H9 (cell line): ENCODE data around the gene RPUSD3. TPM values are rescaled to one million over a fixed set of nuclear protein-coding genes. Genes with fewer than 3 reads are reported as not detected.

Experiments
- DNase-seq: peaks from one replicate; pipeline ENCODE4 v3.0.0-alpha.2; 2017
- H2AFZ ChIP-seq: one replicate; pipeline ENCODE4 v1.6.1; 2013; ENCODE audit warnings: mild to moderate bottlenecking, low read length, control low read depth, moderate library complexity
- H2AK5ac ChIP-seq: 2 replicates; pipeline ENCODE4 v1.6.1; 2013; ENCODE audit warnings: low read length, control low read depth, mixed read lengths; ENCODE audit not compliant: insufficient read length
- H2BK120ac ChIP-seq: one replicate; pipeline ENCODE4 v1.6.1; 2013; ENCODE audit warnings: low read depth, mild to moderate bottlenecking, low read length, control low read depth, inconsistent platforms; ENCODE audit not compliant: poor library complexity, severe bottlenecking
- H2BK12ac ChIP-seq: 2 replicates; pipeline ENCODE4 v1.6.1; 2013; ENCODE audit warnings: low read length, control low read depth, mixed read lengths, low read depth; ENCODE audit not compliant: insufficient read length
- H2BK15ac ChIP-seq: 2 replicates; pipeline ENCODE4 v1.6.1; 2013; ENCODE audit warnings: low read depth, low read length, control low read depth
- H2BK20ac ChIP-seq: one replicate; pipeline ENCODE4 v1.6.1; 2013; ENCODE audit warnings: low read depth, mild to moderate bottlenecking, low read length, control low read depth, inconsistent platforms; ENCODE audit not compliant: poor library complexity, severe bottlenecking
- H2BK5ac ChIP-seq: 2 replicates; pipeline ENCODE4 v1.6.1; 2013; ENCODE audit warnings: low read length, control low read depth, mixed read lengths; ENCODE audit not compliant: insufficient read length
- H3K14ac ChIP-seq: 2 replicates; pipeline ENCODE4 v1.6.1; 2013; ENCODE audit warnings: low read length, control low read depth; ENCODE audit not compliant: insufficient read depth
- H3K18ac ChIP-seq: 2 replicates; pipeline ENCODE4 v1.6.1; 2013; ENCODE audit warnings: low read depth, mild to moderate bottlenecking, mixed read lengths, low read length, control low read depth; ENCODE audit not compliant: insufficient read length
- H3K23ac ChIP-seq: 2 replicates; pipeline ENCODE4 v1.6.1; 2013; ENCODE audit warnings: low read length, control low read depth, mixed read lengths, low read depth; ENCODE audit not compliant: insufficient read length
- H3K23me2 ChIP-seq: 2 replicates; pipeline ENCODE4 v1.6.1; 2013; ENCODE audit warnings: low read depth, mild to moderate bottlenecking, mixed read lengths, low read length, control low read depth; ENCODE audit not compliant: insufficient read length, poor library complexity, severe bottlenecking
- H3K27ac ChIP-seq: 2 replicates; pipeline ENCODE4 v1.5.1; 2013; ENCODE audit warnings: low read length, control low read depth, mixed read lengths, low read depth; ENCODE audit not compliant: insufficient read length
- H3K27me3 ChIP-seq: 2 replicates; pipeline ENCODE4 v1.6.1; 2013; ENCODE audit warnings: low read length, control low read depth, inconsistent platforms; ENCODE audit not compliant: insufficient read depth
- H3K4ac ChIP-seq: 2 replicates; pipeline ENCODE4 v1.6.1; 2013; ENCODE audit warnings: low read depth, mild to moderate bottlenecking, control low read depth, inconsistent platforms, low read length, moderate library complexity
- H3K4me1 ChIP-seq: 2 replicates; pipeline ENCODE4 v1.6.1; 2013; ENCODE audit warnings: low read length, control low read depth, inconsistent platforms; ENCODE audit not compliant: insufficient read depth
- H3K4me2 ChIP-seq: 2 replicates; pipeline ENCODE4 v1.6.1; 2013; ENCODE audit warnings: low read length, control low read depth, mixed read lengths; ENCODE audit not compliant: insufficient read length, insufficient read depth
- H3K56ac ChIP-seq: 2 replicates; pipeline ENCODE4 v1.6.1; 2013; ENCODE audit warnings: low read depth, mild to moderate bottlenecking, mixed read lengths, low read length, control low read depth; ENCODE audit not compliant: insufficient read length
- H3K79me1 ChIP-seq: 2 replicates; pipeline ENCODE4 v1.6.1; 2013; ENCODE audit warnings: low read depth, mild to moderate bottlenecking, moderate library complexity, low read length, control low read depth, inconsistent platforms; ENCODE audit not compliant: insufficient read depth, poor library complexity, severe bottlenecking
- H3K79me2 ChIP-seq: 2 replicates; pipeline ENCODE4 v1.6.1; 2013; ENCODE audit warnings: low read length, control low read depth, inconsistent platforms; ENCODE audit not compliant: insufficient read depth
- H3K9ac ChIP-seq: 2 replicates; pipeline ENCODE4 v1.6.1; 2013; ENCODE audit warnings: low read length, control low read depth, mixed read lengths; ENCODE audit not compliant: insufficient read length; ENCODE audit errors: extremely low read depth
- H3K9me3 ChIP-seq: one replicate; pipeline ENCODE4 v1.6.1; 2013; ENCODE audit warnings: low read depth, low read length, inconsistent platforms; ENCODE audit not compliant: control insufficient read depth
- H3T11ph ChIP-seq: one replicate; pipeline ENCODE4 v1.6.1; 2013; ENCODE audit warnings: mild to moderate bottlenecking, low read length, control low read depth, inconsistent platforms
- H4K20me1 ChIP-seq: one replicate; pipeline ENCODE4 v1.6.1; 2013; ENCODE audit not compliant: control insufficient read depth, insufficient read length, insufficient read depth
- H4K5ac ChIP-seq: 2 replicates; pipeline ENCODE4 v1.6.1; 2013; ENCODE audit warnings: low read depth, mild to moderate bottlenecking, mixed read lengths, low read length, control low read depth; ENCODE audit not compliant: insufficient read length
- H4K8ac ChIP-seq: replicated peaks from 2 replicates; pipeline ENCODE4 v1.6.1; 2013; ENCODE audit warnings: low read length, control low read depth, mixed read lengths, low read depth; ENCODE audit not compliant: insufficient read length
- H4K91ac ChIP-seq: 2 replicates; pipeline ENCODE4 v1.6.1; 2013; ENCODE audit warnings: low read depth, mild to moderate bottlenecking, moderate library complexity, mixed read lengths, low read length, control low read depth; ENCODE audit not compliant: insufficient read length
- H3K27ac Mint-ChIP-seq, 3 experiments: 2 replicates in 2 of 3; 3 replicates in 1 of 3; pipeline ENCODE4 v1.8.0; 2020 to 2021; ENCODE audit warnings: mixed read lengths in 3 of 3, mild to moderate bottlenecking in 1 of 3, moderate library complexity in 1 of 3
- H3K27me3 Mint-ChIP-seq: 2 replicates; pipeline ENCODE4 v1.8.0; 2021; ENCODE audit warnings: low read depth, mild to moderate bottlenecking, moderate library complexity, mixed read lengths
- H3K36me3 Mint-ChIP-seq, 3 experiments: 2 replicates in 2 of 3; 3 replicates in 1 of 3; pipeline ENCODE4 v1.8.0; 2020 to 2021; ENCODE audit warnings: low read depth in 3 of 3, mixed read lengths in 3 of 3; ENCODE audit not compliant: insufficient read depth in 1 of 3
- H3K4me1 Mint-ChIP-seq, 2 experiments: 2 replicates each; pipeline ENCODE4 v1.8.0; 2020; ENCODE audit warnings: mixed read lengths in 2 of 2
- H3K4me3 Mint-ChIP-seq, 2 experiments: 2 replicates in 1 of 2; 3 replicates in 1 of 2; pipeline ENCODE4 v1.8.0; 2020 to 2021; ENCODE audit warnings: mild to moderate bottlenecking in 2 of 2, mixed read lengths in 2 of 2, moderate library complexity in 1 of 2
- H3K9me3 Mint-ChIP-seq, 2 experiments: 2 replicates in 1 of 2; 3 replicates in 1 of 2; pipeline ENCODE4 v1.8.0; 2020; ENCODE audit warnings: mild to moderate bottlenecking in 2 of 2, mixed read lengths in 2 of 2, moderate library complexity in 1 of 2
- CTCF ChIP-seq: fragments of 200-600 bp; sonication (generic); conservative IDR thresholded peaks from 3 replicates; pipeline ENCODE4 v1.8.0; 2021; ENCODE audit warnings: antibody characterized with exemption, mild to moderate bottlenecking
- WGBS: extraction: QIAGEN DNeasy Blood & Tissue Kit; methylation state at CpG from one replicate; pipeline ENCODE4 v1.1.7; 2013; ENCODE audit warnings: missing lambda C conversion rate, low lambda C conversion rate, mixed read lengths; ENCODE audit not compliant: insufficient read length; ENCODE audit errors: extremely low coverage; 5-methylcytosine and 5-hydroxymethylcytosine counted together
- total RNA-seq: library from RNA; stranded (reverse); gene quantifications from 2 replicates; pipeline ENCODE4 v1.2.1, GENCODE V29; 2021

Gene RPUSD3
- total RNA-seq, 1 experiment from 2014 or later: 59.5 TPM

DNA sequence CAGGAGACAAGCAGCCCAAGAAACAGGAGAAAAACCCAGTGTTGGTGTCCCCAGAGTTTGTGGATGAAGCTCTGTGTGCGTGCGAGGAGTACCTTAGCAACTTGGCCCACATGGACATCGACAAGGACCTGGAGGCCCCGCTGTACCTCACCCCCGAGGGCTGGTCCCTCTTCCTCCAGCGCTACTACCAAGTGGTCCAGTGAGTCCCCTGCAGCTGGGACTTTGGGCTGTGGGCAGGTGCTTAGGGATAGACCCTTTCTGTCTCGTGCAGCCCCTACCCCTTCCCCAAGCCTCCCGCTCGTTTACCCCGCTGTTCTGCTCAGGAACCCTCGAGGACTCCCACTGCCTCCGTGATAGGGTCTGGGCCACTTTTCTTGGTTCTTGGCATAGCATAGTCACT, 23.3 kb downstream of the RPUSD3 start:
- no peak overlapping the region for H3K27ac ChIP-seq
- no peaks in the 10 kb centered on the region for H4K20me1 ChIP-seq
- no peaks in the 10 kb centered on the region for H3K79me2 ChIP-seq
- H3K79me1 ChIP-seq: no peaks in the 10 kb centered on the region
- H3K9me3 ChIP-seq: no peaks in the 10 kb centered on the region
- TF ChIP-seq CTCF: no peak
- H2BK12ac ChIP-seq: no peak overlapping the region
- no peaks in the 10 kb centered on the region for H3K4me1 ChIP-seq
- H4K91ac ChIP-seq: no peak overlapping the region
- H2BK15ac ChIP-seq: no peak overlapping the region
- no peak overlapping the region for H2BK5ac ChIP-seq
- Mint-ChIP-seq H3K4me1 (peaks cover 13 to 16% of the 10 kb centered on the region in 2 experiments), H3K9me3 (no peaks in the 10 kb centered on the region), H3K27me3 (peaks cover 4% of the 10 kb centered on the region), H3K36me3 (no peaks in the 10 kb centered on the region; a peak in 1 of 7 replicates), H3K4me3 (no peak overlapping the region), H3K27ac (no peak overlapping the region)
- no peak overlapping the region for H3K18ac ChIP-seq
- no peak overlapping the region for H4K8ac ChIP-seq
- no peaks in the 10 kb centered on the region for H3K27me3 ChIP-seq
- H3T11ph ChIP-seq: no peak overlapping the region
- no peak overlapping the region for H2AK5ac ChIP-seq
- H2BK20ac ChIP-seq: no peak overlapping the region
- no peak overlapping the region for H4K5ac ChIP-seq
- no peak overlapping the region for H2BK120ac ChIP-seq
- H2AFZ ChIP-seq: no peak overlapping the region
- no peak overlapping the region for H3K9ac ChIP-seq
- DNase-seq: no peak
- H3K4ac ChIP-seq: no peak overlapping the region
- H3K56ac ChIP-seq: no peak overlapping the region
- no peak overlapping the region for H3K4me2 ChIP-seq
- H3K14ac ChIP-seq: no peak overlapping the region
- no CpG with 5 or more reads among the region's 12 CpGs for WGBS
- H3K23me2 ChIP-seq: no peaks in the 10 kb centered on the region
- no peak overlapping the region for H3K23ac ChIP-seq
